NT2/D1 (cell line): ENCODE data around the gene PSMD2.

Source experiments
- SUZ12 ChIP-seq: IDR thresholded peaks from 2 replicates; pipeline ENCODE4 v1.6.1; 2011; ENCODE audit not compliant: insufficient read length, insufficient read depth; ENCODE audit errors: extremely low read depth
- ZNF274 ChIP-seq: IDR thresholded peaks from 2 replicates; pipeline ENCODE4 v1.6.1; 2011; ENCODE audit warnings: mild to moderate bottlenecking, low read depth, low read length

DNA sequence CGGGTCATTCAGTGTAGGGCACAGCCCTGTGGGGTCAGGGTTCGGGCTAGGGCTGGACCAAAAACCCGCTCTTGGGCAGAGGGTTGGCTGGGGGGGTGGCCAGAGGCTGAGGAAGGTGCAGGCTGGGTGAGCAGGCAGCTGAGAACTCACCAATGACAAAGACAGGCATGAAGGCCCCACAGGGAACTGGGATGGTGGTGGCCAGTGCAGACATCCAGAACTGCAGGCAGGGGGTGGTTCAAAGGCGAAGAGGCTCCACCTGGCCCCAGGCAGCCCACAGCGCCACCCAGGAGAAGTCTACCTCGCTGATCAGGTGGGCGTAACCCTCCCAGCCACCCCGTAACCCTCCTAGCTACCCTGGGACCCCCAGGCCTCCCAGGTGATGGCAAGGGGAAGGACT is 55.7 kb downstream of the PSMD2 start:
- no peak for TF ChIP-seq ZNF274
- no peak for TF ChIP-seq SUZ12
